Panc1 (cell line): ENCODE measurements around the gene ABCA1. TPM values are rescaled to one million over a fixed set of nuclear protein-coding genes. Genes with fewer than 3 reads are reported as not detected.

ENCODE experiments used
- ATAC-seq: fragments of 200-7000 bp; cut with Tn5 transposase; 2 replicates; pipeline ENCODE4 v1.9.1; 2020; ENCODE audit warnings: mild to moderate bottlenecking, moderate library complexity
- BruUV-seq: library from RNA; stranded (reverse); fragments of 400-500 nt; replicated peaks from 2 replicates; lab custom pipeline; 2021; lab: Mats Ljungman, UMichigan
- CTCF ChIA-PET: fragments of 300-600 bp; sonication (Branson Sonifier 250); formaldehyde crosslinking; loops from one replicate; lab custom pipeline; 2022; ENCODE audit warnings: antibody characterized with exemption; lab: Charles Lee
- POLR2A ChIA-PET: fragments of 300-600 bp; sonication (Branson Sonifier 250); formaldehyde crosslinking; loops from one replicate; lab custom pipeline; 2022; ENCODE audit warnings: antibody characterized with exemption; lab: Charles Lee
- DNase-seq: peaks from one replicate; pipeline ENCODE4 v3.0.0-alpha.2; 2010; ENCODE audit warnings: low read depth, low spot score
- H3K27ac ChIP-seq: 2 replicates; pipeline ENCODE4 v1.5.1; 2011; ENCODE audit warnings: mild to moderate bottlenecking, low read length, inconsistent platforms
- H3K27me3 ChIP-seq: fragments of 200-500 bp; sonication (Bioruptor generic); 2 replicates; pipeline ENCODE4 v1.6.0; 2014; ENCODE audit warnings: low read length, inconsistent platforms; ENCODE audit not compliant: control insufficient read depth, insufficient read depth
- H3K36me3 ChIP-seq: fragments of 200-500 bp; sonication (Bioruptor generic); 2 replicates; pipeline ENCODE4 v1.5.1; 2014; ENCODE audit warnings: inconsistent platforms, mild to moderate bottlenecking, low read length, moderate library complexity; ENCODE audit not compliant: control insufficient read depth, insufficient read depth
- H3K4me1 ChIP-seq: 2 replicates; pipeline ENCODE4 v1.5.1; 2011; ENCODE audit warnings: inconsistent platforms, mild to moderate bottlenecking, low read length, moderate library complexity; ENCODE audit not compliant: control insufficient read depth, insufficient read depth
- H3K4me3 ChIP-seq, 2 experiments: 2 replicates each; pipeline ENCODE4 v1.5.1; 2011 to 2012; ENCODE audit warnings: low read depth in 2 of 2, low read length in 2 of 2, mild to moderate bottlenecking in 2 of 2, inconsistent platforms in 1 of 2, moderate library complexity in 1 of 2
- H3K9me3 ChIP-seq: fragments of 200-500 bp; sonication (Bioruptor generic); 2 replicates; pipeline ENCODE4 v1.5.1; 2014; ENCODE audit warnings: low read depth, mild to moderate bottlenecking, inconsistent platforms, low read length, moderate library complexity; ENCODE audit not compliant: control insufficient read depth, insufficient read depth
- CTCF ChIP-seq: fragments of 450-650 bp; IDR thresholded peaks from 2 replicates; pipeline ENCODE4 v1.5.1; 2017; ENCODE audit warnings: mild to moderate bottlenecking
- POLR2AphosphoS5 ChIP-seq: IDR thresholded peaks from 2 replicates; pipeline ENCODE4 v1.6.1; 2012; ENCODE audit warnings: mild to moderate bottlenecking, low read depth, low read length, moderate library complexity
- SIN3A ChIP-seq: IDR thresholded peaks from 2 replicates; pipeline ENCODE4 v1.6.1; 2012; ENCODE audit warnings: low read depth, mild to moderate bottlenecking, low read length, moderate library complexity, borderline replicate concordance; ENCODE audit not compliant: insufficient read depth
- TCF7L2 ChIP-seq: IDR thresholded peaks from 2 replicates; pipeline ENCODE4 v1.6.1; 2011; ENCODE audit warnings: mild to moderate bottlenecking, low read depth, low read length, inconsistent platforms
- in situ Hi-C: cut with HindIII; loops from 2 replicates; pipeline ENCODE4 v1.10.0; 2016; ENCODE audit warnings: low sequenced_read_pairs, low pct_unique_long_range_greater_than_20kb
- intact Hi-C: fragments of 100-400 bp; cut with micrococcal nuclease; formaldehyde crosslinking; loops from one replicate; pipeline ENCODE4 v1.10.0; 2022; ENCODE audit not compliant: unreplicated experiment
- total RNA-seq: library from RNA; stranded (reverse); gene quantifications from one replicate; pipeline ENCODE4 v1.2.1, GENCODE V29; 2021; ENCODE audit not compliant: unreplicated experiment
- TF ChIP-seq, protein P1 (sequence below), 2 experiments: IDR thresholded peaks; 2 replicates each; pipeline ENCODE4 v1.6.1; 2011 to 2012; ENCODE audit warnings: low read depth in 2 of 2, control low read depth in 1 of 2, low read length in 1 of 2, mild to moderate bottlenecking in 1 of 2, moderate library complexity in 1 of 2; ENCODE audit not compliant: insufficient read depth in 1 of 2

ABCA1 gene
- total RNA-seq, 1 experiment from 2014 or later, result 2.6 TPM

DNA sequence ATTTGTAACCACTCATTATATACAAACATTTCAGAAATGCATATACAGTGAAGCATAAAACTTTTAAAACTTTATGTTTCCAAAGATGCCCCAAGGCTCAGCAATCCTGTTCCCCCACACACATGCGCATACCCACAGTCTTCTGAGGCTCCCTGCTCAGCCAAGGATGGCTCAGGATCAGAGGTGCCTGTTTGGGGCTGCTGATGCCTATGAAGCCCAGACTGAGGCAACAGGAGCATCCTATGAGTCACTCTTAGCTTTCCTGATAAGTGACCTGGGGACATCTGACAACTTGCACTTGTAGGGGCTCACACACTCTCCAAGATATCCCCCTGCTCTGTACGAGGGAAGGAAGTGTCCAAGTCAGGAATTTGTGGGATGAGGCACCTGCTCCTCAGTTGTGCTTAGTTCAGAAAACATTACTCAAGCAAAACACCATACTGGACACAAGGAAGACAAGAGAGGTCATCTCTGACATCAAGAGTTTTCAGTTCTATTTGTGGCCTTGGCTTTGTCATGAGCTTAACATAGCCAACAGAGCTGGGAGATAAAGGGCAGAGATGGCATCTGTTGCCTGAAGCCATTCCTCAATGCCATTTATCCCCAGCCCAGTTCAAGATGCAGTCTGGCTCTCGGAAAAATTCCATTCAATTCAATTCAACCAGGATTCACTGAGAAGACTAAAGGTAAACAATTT is 101.7 kb downstream of the ABCA1 start:
- no peaks in the 10 kb centered on the region for H3K36me3 ChIP-seq
- in situ Hi-C loops, result no loop called here
- BruUV-seq, result no TSS peak

GRCh38 chr9:104820336-104820735 is 107.6 kb downstream of the ABCA1 start:
- no peak overlapping the region for H3K27ac ChIP-seq
- ATAC-seq, result no peak
- no peaks in the 10 kb centered on the region for H3K27me3 ChIP-seq
- TF ChIP-seq, protein P1, sequence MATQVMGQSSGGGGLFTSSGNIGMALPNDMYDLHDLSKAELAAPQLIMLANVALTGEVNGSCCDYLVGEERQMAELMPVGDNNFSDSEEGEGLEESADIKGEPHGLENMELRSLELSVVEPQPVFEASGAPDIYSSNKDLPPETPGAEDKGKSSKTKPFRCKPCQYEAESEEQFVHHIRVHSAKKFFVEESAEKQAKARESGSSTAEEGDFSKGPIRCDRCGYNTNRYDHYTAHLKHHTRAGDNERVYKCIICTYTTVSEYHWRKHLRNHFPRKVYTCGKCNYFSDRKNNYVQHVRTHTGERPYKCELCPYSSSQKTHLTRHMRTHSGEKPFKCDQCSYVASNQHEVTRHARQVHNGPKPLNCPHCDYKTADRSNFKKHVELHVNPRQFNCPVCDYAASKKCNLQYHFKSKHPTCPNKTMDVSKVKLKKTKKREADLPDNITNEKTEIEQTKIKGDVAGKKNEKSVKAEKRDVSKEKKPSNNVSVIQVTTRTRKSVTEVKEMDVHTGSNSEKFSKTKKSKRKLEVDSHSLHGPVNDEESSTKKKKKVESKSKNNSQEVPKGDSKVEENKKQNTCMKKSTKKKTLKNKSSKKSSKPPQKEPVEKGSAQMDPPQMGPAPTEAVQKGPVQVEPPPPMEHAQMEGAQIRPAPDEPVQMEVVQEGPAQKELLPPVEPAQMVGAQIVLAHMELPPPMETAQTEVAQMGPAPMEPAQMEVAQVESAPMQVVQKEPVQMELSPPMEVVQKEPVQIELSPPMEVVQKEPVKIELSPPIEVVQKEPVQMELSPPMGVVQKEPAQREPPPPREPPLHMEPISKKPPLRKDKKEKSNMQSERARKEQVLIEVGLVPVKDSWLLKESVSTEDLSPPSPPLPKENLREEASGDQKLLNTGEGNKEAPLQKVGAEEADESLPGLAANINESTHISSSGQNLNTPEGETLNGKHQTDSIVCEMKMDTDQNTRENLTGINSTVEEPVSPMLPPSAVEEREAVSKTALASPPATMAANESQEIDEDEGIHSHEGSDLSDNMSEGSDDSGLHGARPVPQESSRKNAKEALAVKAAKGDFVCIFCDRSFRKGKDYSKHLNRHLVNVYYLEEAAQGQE (IDR thresholded peaks at IDR 0.05; ENCODE audit: insufficient read depth in 1 of 2, low read depth in 2 of 2, low read length in 1 of 2), result no peak
- TF ChIP-seq CTCF (no peak), POLR2AphosphoS5 (no peak), TCF7L2 (no peak), SIN3A (no peak)
- no peaks in the 10 kb centered on the region for H3K9me3 ChIP-seq
- no peak for DNase-seq
- H3K4me3 ChIP-seq, result no peak overlapping the region
- POLR2A ChIA-PET, result no interaction called here
- H3K4me1 ChIP-seq, result no peaks in the 10 kb centered on the region
- CTCF ChIA-PET, result no interaction called here
- no peaks in the 10 kb centered on the region for H3K36me3 ChIP-seq
- no TSS peak for BruUV-seq
- intact Hi-C loops (no loop called here), in situ Hi-C loops (no loop called here)

More for the DNA sequence above, 101.7 kb downstream of the ABCA1 start:
- no peaks in the 10 kb centered on the region for H3K27me3 ChIP-seq
- no peaks in the 10 kb centered on the region for H3K9me3 ChIP-seq
- DNase-seq, result no peak
- TF ChIP-seq, protein P1 (IDR thresholded peaks at IDR 0.05; ENCODE audit: insufficient read depth in 1 of 2, low read depth in 2 of 2, low read length in 1 of 2), result no peak
- no peak for TF ChIP-seq TCF7L2
- no peak for TF ChIP-seq POLR2AphosphoS5
- no peak for TF ChIP-seq SIN3A
- TF ChIP-seq CTCF, result no peak
- H3K27ac ChIP-seq, result no peak overlapping the region
- POLR2A ChIA-PET, result no interaction called here
- intact Hi-C loops, result no loop called here
- no peaks in the 10 kb centered on the region for H3K4me1 ChIP-seq
- no peak for ATAC-seq
- H3K4me3 ChIP-seq, result no peak overlapping the region
- CTCF ChIA-PET, result no interaction called here
